SU-DHL-6 (cell line): Measurements from ENCODE around the gene TMEM184A.

Experiments
- H2AFZ ChIP-seq: fragments of 200-600 bp; sonication (generic); 2 replicates; pipeline ENCODE4 v1.6.1; 2014; ENCODE audit warnings: low read depth, mild to moderate bottlenecking, moderate library complexity, mixed read lengths, antibody characterized with exemption, low read length; ENCODE audit not compliant: severe bottlenecking
- H3F3A ChIP-seq: fragments of 200-600 bp; shearing (Covaris generic); 2 replicates; pipeline ENCODE4 v1.6.0; 2016; ENCODE audit warnings: antibody characterized with exemption, mild to moderate bottlenecking; ENCODE audit not compliant: insufficient read depth
- H3K27ac ChIP-seq: fragments of 200-600 bp; sonication (generic); 2 replicates; pipeline ENCODE4 v1.5.1; 2016; ENCODE audit warnings: low read depth, mild to moderate bottlenecking, low read length, moderate library complexity, mixed read lengths
- H3K27me3 ChIP-seq: fragments of 200-600 bp; sonication (generic), shearing (Covaris generic); 2 replicates; pipeline ENCODE4 v1.6.0; 2014; ENCODE audit warnings: mild to moderate bottlenecking, low read length
- H3K36me3 ChIP-seq: fragments of 200-600 bp; sonication (generic); 2 replicates; pipeline ENCODE4 v1.6.1; 2014; ENCODE audit warnings: mild to moderate bottlenecking, low read length, mixed read lengths
- H3K4me2 ChIP-seq: fragments of 300-600, 200-600 bp; shearing (Covaris generic), sonication (generic); 2 replicates; pipeline ENCODE4 v1.6.0; 2014; ENCODE audit warnings: low read length, low read depth, mild to moderate bottlenecking; ENCODE audit not compliant: poor library complexity, severe bottlenecking
- H3K4me3 ChIP-seq: fragments of 200-600 bp; sonication (generic); 2 replicates; pipeline ENCODE4 v1.5.1; 2014; ENCODE audit warnings: antibody characterized with exemption, low read length, mild to moderate bottlenecking, mixed read lengths; ENCODE audit not compliant: insufficient read depth, poor library complexity, severe bottlenecking
- H3K79me2 ChIP-seq: fragments of 200-600 bp; sonication (generic); 2 replicates; pipeline ENCODE4 v1.6.1; 2014; ENCODE audit warnings: mild to moderate bottlenecking, low read length, moderate library complexity; ENCODE audit not compliant: insufficient read depth
- H3K9ac ChIP-seq: fragments of 200-600 bp; sonication (generic); 2 replicates; pipeline ENCODE4 v1.7.0; 2014; ENCODE audit warnings: mild to moderate bottlenecking, low read length
- H3K9me2 ChIP-seq: fragments of 200-600 bp; sonication (generic); replicated peaks from 2 replicates; pipeline ENCODE4 v1.6.1; 2014; ENCODE audit warnings: low read length; ENCODE audit not compliant: insufficient read depth
- H3K9me3 ChIP-seq: fragments of 200-600 bp; sonication (generic); 2 replicates; pipeline ENCODE4 v1.6.1; 2014; ENCODE audit warnings: low read length, mixed read lengths; ENCODE audit not compliant: insufficient read depth
- H4K20me1 ChIP-seq: fragments of 200-600 bp; sonication (generic); 2 replicates; pipeline ENCODE4 v1.6.1; 2014; ENCODE audit warnings: low read depth, mild to moderate bottlenecking, antibody characterized with exemption, low read length, moderate library complexity, mixed read lengths
- EZH2phosphoT487 ChIP-seq: fragments of 200-600 bp; sonication (generic), shearing (Covaris generic); conservative IDR thresholded peaks from 2 replicates; pipeline ENCODE4 v1.6.1; 2018; ENCODE audit warnings: mild to moderate bottlenecking, antibody characterized with exemption, low read length, moderate library complexity, mixed read lengths
- TF ChIP-seq, protein P1 (sequence below): fragments of 200-600 bp; sonication (generic); IDR thresholded peaks from one replicate; pipeline ENCODE4 v1.5.1; 2017; ENCODE audit warnings: antibody characterized with exemption, mild to moderate bottlenecking, low read length, moderate library complexity; ENCODE audit not compliant: insufficient read depth, poor library complexity, severe bottlenecking

Gene TMEM184A

DNA sequence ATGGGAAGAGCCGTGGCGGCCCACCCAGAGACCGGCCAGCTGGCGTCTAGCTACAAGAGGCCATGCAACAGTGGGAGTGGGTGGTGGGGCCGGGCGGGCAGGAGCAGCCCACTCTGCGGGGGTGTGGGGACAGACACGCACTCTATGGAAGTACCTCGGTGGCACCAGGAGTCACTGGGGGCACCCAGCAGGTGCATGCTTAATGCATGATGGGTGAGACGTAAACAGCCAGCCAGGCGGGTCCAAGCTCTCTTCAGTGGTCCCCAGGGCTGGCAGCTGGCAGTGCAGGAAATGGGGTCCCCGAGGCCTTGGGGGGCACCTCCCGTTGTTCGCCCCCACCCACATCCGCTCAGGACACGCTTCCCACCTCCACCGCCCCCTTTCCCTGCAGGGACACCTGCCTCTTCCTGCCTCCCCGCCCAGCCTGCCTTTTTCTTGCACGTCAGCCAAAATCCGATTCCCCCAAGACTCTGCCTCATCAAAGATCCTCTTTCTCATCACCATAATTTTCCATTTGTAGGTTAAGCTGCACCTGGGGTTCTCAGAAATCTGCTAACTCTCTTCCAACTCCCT lies 36.4 kb upstream of the TMEM184A start:
- Histone ChIP-seq H3K27ac (no peak overlapping the region), H2AFZ (no peak overlapping the region), H3F3A (no peaks in the 10 kb centered on the region), H3K27me3 (no peaks in the 10 kb centered on the region), H3K4me2 (no peak overlapping the region), H3K9me3 (no peaks in the 10 kb centered on the region), H3K4me3 (no peak overlapping the region), H4K20me1 (no peaks in the 10 kb centered on the region), H3K79me2 (no peaks in the 10 kb centered on the region), H3K9me2 (no peaks in the 10 kb centered on the region), H3K9ac (no peak overlapping the region), H3K36me3 (no peaks in the 10 kb centered on the region)
- TF ChIP-seq, protein P1, sequence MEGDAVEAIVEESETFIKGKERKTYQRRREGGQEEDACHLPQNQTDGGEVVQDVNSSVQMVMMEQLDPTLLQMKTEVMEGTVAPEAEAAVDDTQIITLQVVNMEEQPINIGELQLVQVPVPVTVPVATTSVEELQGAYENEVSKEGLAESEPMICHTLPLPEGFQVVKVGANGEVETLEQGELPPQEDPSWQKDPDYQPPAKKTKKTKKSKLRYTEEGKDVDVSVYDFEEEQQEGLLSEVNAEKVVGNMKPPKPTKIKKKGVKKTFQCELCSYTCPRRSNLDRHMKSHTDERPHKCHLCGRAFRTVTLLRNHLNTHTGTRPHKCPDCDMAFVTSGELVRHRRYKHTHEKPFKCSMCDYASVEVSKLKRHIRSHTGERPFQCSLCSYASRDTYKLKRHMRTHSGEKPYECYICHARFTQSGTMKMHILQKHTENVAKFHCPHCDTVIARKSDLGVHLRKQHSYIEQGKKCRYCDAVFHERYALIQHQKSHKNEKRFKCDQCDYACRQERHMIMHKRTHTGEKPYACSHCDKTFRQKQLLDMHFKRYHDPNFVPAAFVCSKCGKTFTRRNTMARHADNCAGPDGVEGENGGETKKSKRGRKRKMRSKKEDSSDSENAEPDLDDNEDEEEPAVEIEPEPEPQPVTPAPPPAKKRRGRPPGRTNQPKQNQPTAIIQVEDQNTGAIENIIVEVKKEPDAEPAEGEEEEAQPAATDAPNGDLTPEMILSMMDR: no peak
- no peak for TF ChIP-seq EZH2phosphoT487

DNA sequence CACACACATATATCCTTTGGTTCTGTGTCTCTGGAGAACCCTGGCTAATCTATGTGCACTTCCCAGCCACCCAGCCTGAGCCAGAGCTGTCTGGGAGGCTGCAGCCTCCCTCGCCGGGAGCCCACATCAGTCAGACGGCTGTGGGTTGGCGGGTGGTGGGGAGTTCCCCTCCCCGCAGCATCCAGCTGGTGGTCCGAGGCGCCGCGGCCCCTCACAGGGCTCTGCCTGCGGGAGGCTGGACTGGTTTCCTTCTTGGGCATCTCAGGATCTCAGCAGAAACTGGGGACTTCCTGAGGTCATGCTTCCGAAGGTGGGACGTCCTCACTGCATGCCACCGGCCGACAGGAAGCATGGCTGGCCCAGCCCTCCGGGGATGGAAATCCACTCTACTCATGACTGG lies 35.9 kb upstream of the TMEM184A start:
- no peaks in the 10 kb centered on the region for H3K79me2 ChIP-seq
- 0 out of 2 replicates have a peak, but pooled peaks have one; percentile 21 for TF ChIP-seq EZH2phosphoT487
- TF ChIP-seq, protein P1: no peak
- no peak overlapping the region for H2AFZ ChIP-seq
- no peak overlapping the region for H3K4me2 ChIP-seq
- no peak overlapping the region for H3K9ac ChIP-seq
- H4K20me1 ChIP-seq: no peaks in the 10 kb centered on the region
- no peaks in the 10 kb centered on the region for H3K9me2 ChIP-seq
- no peaks in the 10 kb centered on the region for H3K27me3 ChIP-seq
- no peak overlapping the region for H3K4me3 ChIP-seq
- no peaks in the 10 kb centered on the region for H3K9me3 ChIP-seq
- no peaks in the 10 kb centered on the region for H3K36me3 ChIP-seq
- no peaks in the 10 kb centered on the region for H3F3A ChIP-seq
- H3K27ac ChIP-seq: no peak overlapping the region

DNA sequence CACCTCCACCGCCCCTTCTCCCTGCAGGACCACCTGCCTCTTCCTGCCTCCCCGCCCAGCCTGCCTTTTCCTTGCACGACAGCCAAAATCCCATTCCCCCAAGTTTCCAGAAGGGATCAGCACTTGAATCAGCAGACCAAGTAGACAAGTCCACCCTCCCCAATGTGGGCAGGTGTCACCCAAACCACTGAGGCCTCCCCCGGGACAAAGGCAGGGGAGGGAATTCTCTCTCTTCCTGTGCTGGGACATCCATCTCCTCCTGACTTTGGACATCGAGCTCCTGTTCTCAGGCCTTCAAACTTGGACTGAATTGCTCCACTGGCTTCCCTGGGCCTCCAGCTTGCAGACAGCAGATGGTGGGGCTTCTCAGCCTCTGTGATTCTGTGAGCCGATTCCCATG lies 35.4 kb upstream of the TMEM184A start:
- Histone ChIP-seq H4K20me1 (no peaks in the 10 kb centered on the region), H3K27me3 (no peaks in the 10 kb centered on the region), H3K9ac (no peak overlapping the region), H3K9me3 (no peaks in the 10 kb centered on the region), H3K79me2 (no peaks in the 10 kb centered on the region), H3K9me2 (no peaks in the 10 kb centered on the region), H3K27ac (no peak overlapping the region), H3K36me3 (no peaks in the 10 kb centered on the region), H3K4me3 (no peak overlapping the region), H2AFZ (no peak overlapping the region), H3F3A (no peaks in the 10 kb centered on the region), H3K4me2 (no peak overlapping the region)
- TF ChIP-seq EZH2phosphoT487: no peak
- TF ChIP-seq, protein P1: no peak
